ENCODE measurements around the gene FOXP2.

The FOXP2 gene

DNA sequence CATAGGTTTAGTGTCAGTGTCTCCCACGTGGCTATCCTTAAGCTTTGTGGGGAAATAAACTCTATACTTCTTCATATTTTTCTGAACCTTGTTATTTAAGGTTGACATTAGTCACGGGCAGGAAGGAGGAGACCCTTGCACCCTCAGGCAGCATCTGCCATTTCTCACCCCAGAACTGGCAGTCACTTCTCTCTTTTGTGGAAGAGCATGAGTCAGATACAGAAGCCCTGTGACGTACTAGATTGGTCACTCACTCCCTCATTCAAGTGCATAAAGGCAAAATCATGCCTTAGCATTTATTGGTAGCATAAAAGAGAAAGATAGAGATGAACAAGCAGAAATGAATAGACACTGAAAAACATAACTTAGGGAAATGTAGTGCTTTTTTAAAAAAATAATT, 301.3 kb downstream of the FOXP2 start:
- H3K4me3 ChIP-seq (ENCODE audit: low read length): peak overlapping the region; percentile 25; the same call in 1 of the 2 replicates
- H3K79me2 ChIP-seq (ENCODE audit: low read length): no peaks in the 10 kb centered on the region
- H3K27ac ChIP-seq (ENCODE audit: low read length): no peak overlapping the region
- peak overlapping the region; percentile 47 for H3K4me2 ChIP-seq (ENCODE audit: low read length)
- TF ChIP-seq EZH2phosphoT487 (IDR thresholded peaks at IDR 0.05; ENCODE audit: low read depth): no peak
- TF ChIP-seq, protein P1, sequence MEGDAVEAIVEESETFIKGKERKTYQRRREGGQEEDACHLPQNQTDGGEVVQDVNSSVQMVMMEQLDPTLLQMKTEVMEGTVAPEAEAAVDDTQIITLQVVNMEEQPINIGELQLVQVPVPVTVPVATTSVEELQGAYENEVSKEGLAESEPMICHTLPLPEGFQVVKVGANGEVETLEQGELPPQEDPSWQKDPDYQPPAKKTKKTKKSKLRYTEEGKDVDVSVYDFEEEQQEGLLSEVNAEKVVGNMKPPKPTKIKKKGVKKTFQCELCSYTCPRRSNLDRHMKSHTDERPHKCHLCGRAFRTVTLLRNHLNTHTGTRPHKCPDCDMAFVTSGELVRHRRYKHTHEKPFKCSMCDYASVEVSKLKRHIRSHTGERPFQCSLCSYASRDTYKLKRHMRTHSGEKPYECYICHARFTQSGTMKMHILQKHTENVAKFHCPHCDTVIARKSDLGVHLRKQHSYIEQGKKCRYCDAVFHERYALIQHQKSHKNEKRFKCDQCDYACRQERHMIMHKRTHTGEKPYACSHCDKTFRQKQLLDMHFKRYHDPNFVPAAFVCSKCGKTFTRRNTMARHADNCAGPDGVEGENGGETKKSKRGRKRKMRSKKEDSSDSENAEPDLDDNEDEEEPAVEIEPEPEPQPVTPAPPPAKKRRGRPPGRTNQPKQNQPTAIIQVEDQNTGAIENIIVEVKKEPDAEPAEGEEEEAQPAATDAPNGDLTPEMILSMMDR (IDR thresholded peaks at IDR 0.05; ENCODE audit: low read depth, low read length): no peak
- no peaks in the 10 kb centered on the region for H4K20me1 ChIP-seq (ENCODE audit: insufficient read depth, low read length)
- H3K9me3 ChIP-seq (ENCODE audit: insufficient read depth, low read length): no peaks in the 10 kb centered on the region
- H3K36me3 ChIP-seq (replicated peaks; ENCODE audit: low read depth, low read length): no peaks in the 10 kb centered on the region
- H3K9ac ChIP-seq (ENCODE audit: low read length): no peak overlapping the region
- 0 out of 2 replicates have a peak overlapping the region, but pooled peaks have one; percentile 46 for H2AFZ ChIP-seq (ENCODE audit: low read depth, low read length)
- peaks cover 20% of the 10 kb centered on the region for H3K4me1 ChIP-seq (ENCODE audit: low read length)
- H3K27me3 ChIP-seq (ENCODE audit: low read depth, low read length): no peaks in the 10 kb centered on the region

DNA sequence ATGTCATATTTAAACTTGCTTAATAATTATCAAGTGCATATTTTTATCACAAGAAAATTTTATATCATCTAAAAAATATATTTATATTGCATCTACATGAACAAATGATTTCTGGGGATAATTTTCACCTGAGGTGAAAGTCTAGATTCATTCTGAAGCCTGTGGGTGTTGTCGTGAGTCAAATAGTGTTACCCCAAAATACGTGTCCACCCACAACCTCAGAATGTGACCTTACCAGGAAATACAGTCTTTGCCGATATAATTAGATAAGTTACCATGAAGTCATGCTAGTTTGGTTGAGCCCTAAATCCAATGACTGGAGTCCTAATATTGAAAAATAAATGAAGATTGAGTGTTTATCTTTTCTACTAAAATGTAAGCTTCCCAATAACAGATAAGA, 304.2 kb downstream of the FOXP2 start:
- H3K4me1 ChIP-seq (ENCODE audit: low read length): peaks cover 42% of the 10 kb centered on the region
- H3K4me2 ChIP-seq (ENCODE audit: low read length): 0 out of 2 replicates have a peak overlapping the region, but pooled peaks have one; percentile 8
- H3K36me3 ChIP-seq (replicated peaks; ENCODE audit: low read depth, low read length): no peaks in the 10 kb centered on the region
- no peak overlapping the region for H3K27ac ChIP-seq (ENCODE audit: low read length)
- peak overlapping the region; percentile 76 for H2AFZ ChIP-seq (ENCODE audit: low read depth, low read length)
- no peaks in the 10 kb centered on the region for H3K9me3 ChIP-seq (ENCODE audit: insufficient read depth, low read length)
- H3K79me2 ChIP-seq (ENCODE audit: low read length): no peaks in the 10 kb centered on the region
- H3K9ac ChIP-seq (ENCODE audit: low read length): no peak overlapping the region
- no peaks in the 10 kb centered on the region for H4K20me1 ChIP-seq (ENCODE audit: insufficient read depth, low read length)
- TF ChIP-seq, protein P1 (IDR thresholded peaks at IDR 0.05; ENCODE audit: low read depth, low read length): no peak
- TF ChIP-seq EZH2phosphoT487 (IDR thresholded peaks at IDR 0.05; ENCODE audit: low read depth): no peak
- no peaks in the 10 kb centered on the region for H3K27me3 ChIP-seq (ENCODE audit: low read depth, low read length)
- no peak overlapping the region for H3K4me3 ChIP-seq (ENCODE audit: low read length)

DNA sequence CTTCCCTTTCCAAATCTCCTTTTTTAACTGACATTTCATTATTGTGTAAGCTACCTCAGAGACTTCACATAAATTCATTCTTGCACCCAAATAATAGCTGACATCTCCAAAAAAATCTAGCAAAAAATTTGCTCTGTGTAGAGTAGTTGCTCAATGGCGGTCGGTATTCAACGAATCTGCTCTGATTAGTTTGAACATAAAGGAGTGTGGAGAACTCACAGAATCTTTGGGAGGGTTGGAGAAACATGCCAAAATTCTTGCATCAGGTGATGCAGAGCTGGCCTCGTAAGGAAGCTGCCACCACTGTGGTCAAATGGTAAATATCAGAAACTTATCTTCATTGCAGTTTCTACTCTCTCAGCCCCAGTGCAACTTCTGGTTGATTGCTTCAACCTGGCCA, 306.1 kb downstream of the FOXP2 start:
- Histone ChIP-seq H3K4me1 (ENCODE audit: low read length) (peaks cover 38% of the 10 kb centered on the region), H3K36me3 (replicated peaks; ENCODE audit: low read depth, low read length) (no peaks in the 10 kb centered on the region), H3K27me3 (ENCODE audit: low read depth, low read length) (no peaks in the 10 kb centered on the region), H3K9ac (ENCODE audit: low read length) (no peak overlapping the region), H4K20me1 (ENCODE audit: insufficient read depth, low read length) (no peaks in the 10 kb centered on the region), H3K4me3 (ENCODE audit: low read length) (no peak overlapping the region), H3K27ac (ENCODE audit: low read length) (no peak overlapping the region), H3K9me3 (ENCODE audit: insufficient read depth, low read length) (no peaks in the 10 kb centered on the region), H2AFZ (ENCODE audit: low read depth, low read length) (no peak overlapping the region), H3K4me2 (ENCODE audit: low read length) (no peak overlapping the region), H3K79me2 (ENCODE audit: low read length) (no peaks in the 10 kb centered on the region)
- TF ChIP-seq EZH2phosphoT487 (IDR thresholded peaks at IDR 0.05; ENCODE audit: low read depth): no peak
- TF ChIP-seq, protein P1 (IDR thresholded peaks at IDR 0.05; ENCODE audit: low read depth, low read length): no peak

DNA sequence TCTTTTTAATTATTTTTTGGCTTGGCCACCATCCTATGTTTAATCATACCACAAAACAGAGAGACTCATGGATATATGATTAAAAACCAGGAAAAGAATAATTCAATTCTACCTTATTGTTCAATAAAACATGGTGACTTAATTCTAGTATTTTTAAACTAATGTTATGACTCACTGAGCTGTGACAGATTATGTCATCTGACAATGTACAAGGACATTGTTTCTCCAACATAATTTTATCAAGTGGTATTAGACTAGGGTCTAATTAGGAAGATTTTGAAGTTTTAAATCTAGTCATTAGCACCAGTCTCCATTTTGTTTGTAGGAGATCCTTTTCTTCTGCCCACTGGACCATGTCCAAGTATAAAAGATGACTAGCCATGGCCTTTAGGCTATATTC, 307.9 kb downstream of the FOXP2 start:
- no peak overlapping the region for H3K9ac ChIP-seq (ENCODE audit: low read length)
- no peaks in the 10 kb centered on the region for H3K36me3 ChIP-seq (replicated peaks; ENCODE audit: low read depth, low read length)
- H3K27me3 ChIP-seq (ENCODE audit: low read depth, low read length): no peaks in the 10 kb centered on the region
- peaks cover 33% of the 10 kb centered on the region for H3K4me1 ChIP-seq (ENCODE audit: low read length)
- H3K4me3 ChIP-seq (ENCODE audit: low read length): no peak overlapping the region
- no peak overlapping the region for H2AFZ ChIP-seq (ENCODE audit: low read depth, low read length)
- peak overlapping the region; percentile 35; the same call in 1 of the 2 replicates for H3K4me2 ChIP-seq (ENCODE audit: low read length)
- TF ChIP-seq EZH2phosphoT487 (IDR thresholded peaks at IDR 0.05; ENCODE audit: low read depth): no peak
- TF ChIP-seq, protein P1 (IDR thresholded peaks at IDR 0.05; ENCODE audit: low read depth, low read length): no peak
- no peaks in the 10 kb centered on the region for H4K20me1 ChIP-seq (ENCODE audit: insufficient read depth, low read length)
- H3K9me3 ChIP-seq (ENCODE audit: insufficient read depth, low read length): no peaks in the 10 kb centered on the region
- H3K79me2 ChIP-seq (ENCODE audit: low read length): no peaks in the 10 kb centered on the region
- no peak overlapping the region for H3K27ac ChIP-seq (ENCODE audit: low read length)
